LNCAP (cell line): ENCODE results near the gene PAQR5.

ENCODE experiments used
- TF ChIP-seq, protein P1 (sequence below): fragments of 450-650 bp; IDR thresholded peaks from 2 replicates; pipeline ENCODE4 v1.5.1; 2017; ENCODE audit warnings: mild to moderate bottlenecking

PAQR5 gene

DNA sequence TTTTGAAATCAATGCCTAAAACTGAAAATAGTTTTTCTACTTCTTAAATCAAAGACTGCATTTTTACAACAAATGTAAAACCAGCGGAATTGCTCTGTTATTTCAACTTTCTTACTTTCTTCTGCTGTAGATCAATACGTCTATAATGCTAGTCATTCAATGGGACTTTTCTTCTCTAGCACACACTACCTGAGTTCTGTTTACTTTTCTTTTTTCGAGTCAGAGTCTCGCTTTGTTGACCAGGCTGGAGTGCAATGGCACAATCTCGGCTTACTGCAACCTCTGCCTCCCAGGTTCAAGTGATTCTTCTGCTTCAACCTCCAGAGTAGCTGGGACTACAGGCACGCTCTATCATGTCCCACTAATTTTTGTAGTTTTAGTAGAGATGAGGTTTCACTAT, 74.7 kb downstream of the PAQR5 start:
- TF ChIP-seq, protein P1, sequence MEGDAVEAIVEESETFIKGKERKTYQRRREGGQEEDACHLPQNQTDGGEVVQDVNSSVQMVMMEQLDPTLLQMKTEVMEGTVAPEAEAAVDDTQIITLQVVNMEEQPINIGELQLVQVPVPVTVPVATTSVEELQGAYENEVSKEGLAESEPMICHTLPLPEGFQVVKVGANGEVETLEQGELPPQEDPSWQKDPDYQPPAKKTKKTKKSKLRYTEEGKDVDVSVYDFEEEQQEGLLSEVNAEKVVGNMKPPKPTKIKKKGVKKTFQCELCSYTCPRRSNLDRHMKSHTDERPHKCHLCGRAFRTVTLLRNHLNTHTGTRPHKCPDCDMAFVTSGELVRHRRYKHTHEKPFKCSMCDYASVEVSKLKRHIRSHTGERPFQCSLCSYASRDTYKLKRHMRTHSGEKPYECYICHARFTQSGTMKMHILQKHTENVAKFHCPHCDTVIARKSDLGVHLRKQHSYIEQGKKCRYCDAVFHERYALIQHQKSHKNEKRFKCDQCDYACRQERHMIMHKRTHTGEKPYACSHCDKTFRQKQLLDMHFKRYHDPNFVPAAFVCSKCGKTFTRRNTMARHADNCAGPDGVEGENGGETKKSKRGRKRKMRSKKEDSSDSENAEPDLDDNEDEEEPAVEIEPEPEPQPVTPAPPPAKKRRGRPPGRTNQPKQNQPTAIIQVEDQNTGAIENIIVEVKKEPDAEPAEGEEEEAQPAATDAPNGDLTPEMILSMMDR: no peak

DNA sequence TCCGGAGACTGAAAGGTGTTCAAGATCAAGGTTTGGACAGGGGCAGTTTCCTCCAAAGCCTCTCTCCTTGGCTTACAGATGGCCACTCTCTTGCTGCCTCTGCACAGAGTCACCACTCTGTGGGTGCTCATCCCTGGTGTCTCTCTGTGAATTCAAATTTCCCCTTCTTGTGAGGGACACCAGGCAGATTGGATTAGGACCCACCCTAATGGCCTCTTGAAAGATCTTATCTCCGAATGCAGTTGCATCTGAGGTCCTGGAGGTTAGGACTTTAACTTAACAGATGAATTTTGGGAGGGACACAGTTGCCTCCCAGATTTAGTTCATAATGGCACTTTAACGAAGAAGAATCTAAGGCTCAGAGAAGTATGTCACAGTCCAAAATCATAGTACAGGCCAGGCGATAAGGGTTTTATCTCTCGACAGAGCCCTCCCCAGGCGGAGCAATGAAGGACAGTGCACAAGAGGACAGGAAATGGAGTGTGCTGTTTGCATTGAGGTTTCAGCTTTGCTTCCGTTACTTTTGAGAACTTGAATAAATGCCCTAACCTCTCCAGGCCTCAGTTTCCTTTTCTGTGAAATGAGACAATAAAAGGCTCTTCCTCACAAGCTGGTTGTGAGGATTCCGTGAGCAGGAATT, 76.6 kb downstream of the PAQR5 start:
- TF ChIP-seq, protein P1: no peak

DNA sequence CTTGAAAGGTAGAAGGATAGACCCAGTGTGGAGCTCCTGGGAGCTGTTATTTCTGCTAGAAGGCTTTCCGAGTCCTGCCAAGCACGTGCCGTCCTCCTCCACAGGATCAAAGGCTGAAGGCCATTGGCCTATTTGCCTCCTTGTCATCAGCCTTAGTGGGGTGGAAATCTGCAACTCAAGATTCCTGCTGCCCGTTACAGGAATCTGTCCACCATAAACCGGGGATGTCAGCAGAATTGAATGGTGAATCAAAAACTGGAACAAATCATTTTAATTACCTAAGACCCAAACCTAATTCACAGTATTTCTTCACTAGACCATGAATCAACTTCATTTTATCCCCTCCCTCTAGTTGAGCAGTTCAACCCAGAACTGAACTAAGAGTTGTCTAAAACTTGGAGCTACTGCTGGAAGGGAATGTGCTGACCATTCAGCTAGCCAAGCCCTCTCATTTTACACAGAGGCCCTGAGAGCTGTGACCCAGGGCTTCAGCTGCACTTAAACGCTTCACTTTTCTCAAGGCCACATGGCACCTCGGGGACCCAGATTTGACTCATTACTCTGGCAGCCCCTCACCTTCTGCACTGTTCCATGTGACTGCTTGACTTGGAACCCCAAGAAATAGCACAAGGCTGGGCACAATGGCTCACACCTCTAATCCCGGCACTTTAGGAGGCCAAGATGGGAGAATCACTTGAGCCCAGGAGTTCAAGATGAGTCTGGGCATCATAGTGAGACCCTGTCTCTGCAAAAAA, 78.7 kb downstream of the PAQR5 start:
- TF ChIP-seq, protein P1: no peak

DNA sequence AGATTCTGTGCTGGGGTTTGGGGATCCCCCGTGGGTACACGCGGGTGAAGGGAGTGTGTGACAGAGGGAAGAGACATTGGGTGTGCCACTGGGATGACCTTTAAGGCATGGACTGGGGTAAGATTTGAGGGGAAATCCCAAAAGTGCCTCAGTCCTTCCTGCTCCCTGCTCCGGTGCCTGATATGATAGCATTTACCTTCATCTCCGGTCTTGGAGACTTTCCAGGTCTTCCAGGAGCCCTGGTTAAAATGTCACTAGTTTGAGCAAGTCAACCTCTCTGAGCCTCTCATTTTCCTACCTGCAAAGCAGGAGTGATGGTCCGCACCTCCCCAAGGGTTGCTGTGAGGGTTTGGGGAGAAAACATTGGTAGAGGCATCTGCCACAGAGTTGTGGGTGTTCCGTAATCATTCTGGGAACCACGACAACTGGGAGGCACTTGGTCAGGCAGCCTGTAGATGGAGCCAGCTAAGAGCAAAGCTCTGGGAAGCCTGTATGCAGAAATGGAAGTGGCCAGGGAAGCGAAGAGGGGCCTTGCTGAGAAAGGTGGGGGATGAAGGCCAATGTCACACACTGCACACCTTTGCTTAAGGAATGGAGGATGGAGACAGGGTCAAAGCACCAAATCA, 81.5 kb downstream of the PAQR5 start:
- TF ChIP-seq, protein P1: peak; percentile 39

DNA sequence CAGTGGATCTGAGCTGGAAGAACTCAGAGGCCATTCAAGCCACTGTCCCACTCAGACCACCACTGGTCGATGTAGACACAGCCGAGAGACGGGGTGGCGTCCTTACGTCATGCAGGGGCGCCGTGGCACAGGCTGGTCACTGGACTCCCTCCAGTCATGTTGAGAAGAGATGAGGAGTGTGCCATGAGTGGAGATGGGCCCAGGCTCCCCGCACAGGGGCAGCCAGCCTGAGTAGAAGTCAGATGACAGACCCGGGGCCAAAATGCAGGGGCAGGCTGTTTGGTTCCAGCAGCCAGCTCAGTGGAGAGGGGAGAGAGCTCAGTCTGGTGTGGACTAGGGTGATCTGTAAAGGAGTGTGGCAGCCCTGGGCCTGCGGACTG, 82.0 kb downstream of the PAQR5 start:
- TF ChIP-seq, protein P1: no peak

DNA sequence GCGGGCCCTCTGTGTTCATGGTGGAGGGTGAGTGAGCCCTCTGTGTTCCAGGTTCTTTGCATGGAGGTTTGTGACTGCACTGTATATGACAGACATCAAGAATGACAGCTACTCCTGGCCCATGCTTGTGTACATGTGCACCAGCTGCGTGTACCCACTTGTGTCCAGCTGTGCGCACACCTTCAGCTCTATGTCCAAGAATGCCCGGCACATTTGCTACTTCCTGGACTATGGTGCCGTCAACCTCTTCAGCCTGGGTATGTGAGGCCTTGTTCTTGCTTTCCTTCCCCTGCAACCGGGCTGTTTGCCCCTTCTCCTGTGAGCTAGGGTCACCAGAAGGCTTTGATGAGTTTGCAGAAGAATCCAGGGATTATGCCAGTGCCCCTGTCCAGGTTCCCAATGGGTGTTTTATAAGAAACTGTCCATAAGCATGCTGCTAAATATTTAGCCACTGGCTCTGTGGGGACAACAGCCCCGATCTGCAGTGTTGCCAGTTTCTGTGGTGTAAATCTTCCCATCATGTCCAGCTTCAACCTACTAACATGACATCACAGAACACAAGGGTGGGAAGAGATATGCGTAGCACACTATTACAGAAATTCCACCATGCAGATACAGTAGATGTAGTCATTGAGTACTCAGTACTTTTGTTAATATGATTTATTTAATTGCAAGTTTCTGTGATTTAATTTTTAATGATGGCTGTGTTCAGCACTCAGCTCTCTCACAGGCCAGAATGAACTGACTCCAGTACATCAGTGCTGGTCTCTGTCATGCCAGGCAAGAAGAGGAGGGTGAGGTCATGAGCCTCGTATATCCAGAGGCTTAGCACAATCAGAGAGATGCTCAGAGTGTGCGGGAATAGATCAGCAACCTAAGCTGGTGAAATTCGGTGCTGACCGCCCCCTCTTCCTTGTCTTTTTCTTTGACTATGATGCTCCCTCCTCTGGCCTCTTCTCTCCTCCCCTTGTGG, 86.2 kb downstream of the PAQR5 start:
- TF ChIP-seq, protein P1: no peak

DNA sequence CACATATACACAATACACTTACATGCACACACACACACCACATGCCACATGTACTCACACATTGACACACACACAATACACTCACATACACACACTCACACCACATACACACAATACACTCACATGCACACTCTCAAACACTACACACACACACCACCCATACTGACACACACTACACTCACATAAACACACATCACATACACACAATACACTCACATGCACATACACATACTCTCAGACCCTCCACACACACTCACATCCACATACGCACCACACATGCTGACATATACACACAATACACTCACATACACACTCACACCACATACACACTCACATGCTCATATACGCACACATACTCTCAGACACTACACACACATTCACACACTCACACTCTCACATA, 87.1 kb downstream of the PAQR5 start:
- TF ChIP-seq, protein P1: no peak
